SK-N-SH treated with all-trans-retinoic acid at 6 μM for 48 hours (cell line): ENCODE data around the gene EXOSC3.
"Not testable (repeated sequence)": the region's sequence is repeated elsewhere in the genome, so short reads cannot be mapped to it uniquely, and the experiment has no call there.

Source experiments
- ATAC-seq: fragments of 200-7000 bp; cut with Tn5 transposase; 3 replicates; pipeline ENCODE4 v1.9.1; 2020; ENCODE audit warnings: mild to moderate bottlenecking, moderate library complexity
- ARNTL ChIP-seq: fragments of 450-650 bp; formaldehyde crosslinking; IDR thresholded peaks from 2 replicates; pipeline ENCODE4 v1.5.0; 2020; ENCODE audit warnings: low read depth, mild to moderate bottlenecking, moderate library complexity, borderline replicate concordance
- BACH2 ChIP-seq: fragments of 250-450 bp; sonication (Bioruptor Pico); IDR thresholded peaks from 2 replicates; pipeline ENCODE4 v1.9.0; 2021; ENCODE audit warnings: mild to moderate bottlenecking, borderline replicate concordance
- CREB5 ChIP-seq: fragments of 250-450 bp; sonication (Bioruptor Pico); IDR thresholded peaks from 2 replicates; pipeline ENCODE4 v1.5.1; 2020; ENCODE audit warnings: low read depth, mild to moderate bottlenecking, moderate library complexity
- CSDC2 ChIP-seq: fragments of 250-450 bp; sonication (Bioruptor Pico); IDR thresholded peaks from 2 replicates; pipeline ENCODE4 v1.5.0; 2020; ENCODE audit warnings: mild to moderate bottlenecking, moderate library complexity
- CSRNP3 ChIP-seq: fragments of 250-450 bp; sonication (Bioruptor Pico); IDR thresholded peaks from 2 replicates; pipeline ENCODE4 v1.5.1; 2021; ENCODE audit warnings: mild to moderate bottlenecking, moderate library complexity
- ESRRG ChIP-seq: fragments of 250-450 bp; sonication (Bioruptor Pico); IDR thresholded peaks from 2 replicates; pipeline ENCODE4 v1.6.1; 2021; ENCODE audit warnings: mild to moderate bottlenecking
- GLIS3 ChIP-seq: fragments of 250-450 bp; sonication (Bioruptor Pico); IDR thresholded peaks from 2 replicates; pipeline ENCODE4 v1.5.0; 2020; ENCODE audit warnings: mild to moderate bottlenecking, moderate library complexity
- ISL1 ChIP-seq: fragments of 250-450 bp; sonication (Bioruptor Pico); IDR thresholded peaks from 2 replicates; pipeline ENCODE4 v2.1.2; 2022; ENCODE audit warnings: mild to moderate bottlenecking, moderate library complexity
- OSR1 ChIP-seq: fragments of 250-450 bp; sonication (Bioruptor Pico); IDR thresholded peaks from 2 replicates; pipeline ENCODE4 v1.8.0; 2022; ENCODE audit warnings: moderate library complexity, mild to moderate bottlenecking, inconsistent platforms
- PATZ1 ChIP-seq: fragments of 250-450 bp; sonication (Bioruptor Pico); IDR thresholded peaks from 2 replicates; pipeline ENCODE4 v1.8.0; 2020; ENCODE audit warnings: mild to moderate bottlenecking, moderate library complexity, borderline replicate concordance
- POU6F1 ChIP-seq: fragments of 250-450 bp; sonication (Bioruptor Pico); IDR thresholded peaks from 2 replicates; pipeline ENCODE4 v1.8.0; 2021; ENCODE audit warnings: low read depth, mild to moderate bottlenecking, moderate library complexity, borderline replicate concordance
- PPARA ChIP-seq: fragments of 250-450 bp; sonication (Bioruptor Pico); IDR thresholded peaks from 2 replicates; pipeline ENCODE4 v1.5.0; 2020; ENCODE audit warnings: mild to moderate bottlenecking, borderline replicate concordance
- RARB ChIP-seq: fragments of 250-450 bp; sonication (Bioruptor Pico); IDR thresholded peaks from 2 replicates; pipeline ENCODE4 v1.8.0; 2021; ENCODE audit warnings: mild to moderate bottlenecking, moderate library complexity
- SNAI2 ChIP-seq: fragments of 250-450 bp; sonication (Bioruptor Pico); IDR thresholded peaks from 2 replicates; pipeline ENCODE4 v1.5.0; 2020; ENCODE audit warnings: mild to moderate bottlenecking, moderate library complexity
- TCF4 ChIP-seq: fragments of 250-450 bp; sonication (Bioruptor Pico); IDR thresholded peaks from 2 replicates; pipeline ENCODE4 v1.8.0; 2021; ENCODE audit warnings: mild to moderate bottlenecking, moderate library complexity, borderline replicate concordance
- TOX ChIP-seq: fragments of 250-450 bp; sonication (Bioruptor Pico); IDR thresholded peaks from 2 replicates; pipeline ENCODE4 v1.8.0; 2021; ENCODE audit warnings: mild to moderate bottlenecking, moderate library complexity, borderline replicate concordance
- TSHZ2 ChIP-seq: fragments of 250-450 bp; sonication (Bioruptor Pico); IDR thresholded peaks from 2 replicates; pipeline ENCODE4 v1.5.0; 2020; ENCODE audit warnings: mild to moderate bottlenecking, moderate library complexity
- ZC3H10 ChIP-seq: fragments of 250-450 bp; sonication (Bioruptor Pico); IDR thresholded peaks from 2 replicates; pipeline ENCODE4 v1.5.1; 2021; ENCODE audit warnings: mild to moderate bottlenecking, moderate library complexity
- ZFP3 ChIP-seq: fragments of 250-450 bp; sonication (Bioruptor Pico); IDR thresholded peaks from 2 replicates; pipeline ENCODE4 v1.5.0; 2020; ENCODE audit warnings: mild to moderate bottlenecking, moderate library complexity
- ZNF70 ChIP-seq: fragments of 450-650 bp; formaldehyde crosslinking; IDR thresholded peaks from 2 replicates; pipeline ENCODE4 v1.5.0; 2020; ENCODE audit warnings: mild to moderate bottlenecking, moderate library complexity

EXOSC3 gene

GRCh38 chr9:37811906-37812476, 27.1 kb upstream of the EXOSC3 start:
- TF ChIP-seq TSHZ2 (CRISPR knock-in tag) (no peak), PPARA (CRISPR knock-in tag) (no peak), ARNTL (CRISPR knock-in tag) (no peak), ZC3H10 (CRISPR knock-in tag) (no peak), ZFP3 (CRISPR knock-in tag) (no peak), TOX (CRISPR knock-in tag) (no peak), PATZ1 (CRISPR knock-in tag) (no peak), TCF4 (no peak), CSDC2 (CRISPR knock-in tag) (no peak), CSRNP3 (CRISPR knock-in tag) (no peak), RARB (CRISPR knock-in tag) (no peak), CREB5 (CRISPR knock-in tag) (no peak), ESRRG (CRISPR knock-in tag) (no peak), SNAI2 (CRISPR knock-in tag) (no peak)
- no peak for ATAC-seq

- not testable (repeated sequence) for ATAC-seq
These were observed 24.8 kb upstream of the EXOSC3 start for GRCh38 chr9:37809676-37810075.

GRCh38 chr9:37806271-37806670, 21.4 kb upstream of the EXOSC3 start:
- ATAC-seq, result no peak
- no peak for TF ChIP-seq TSHZ2 (CRISPR knock-in tag)
- no peak for TF ChIP-seq TOX (CRISPR knock-in tag)
- no peak for TF ChIP-seq CREB5 (CRISPR knock-in tag)
- no peak for TF ChIP-seq ZC3H10 (CRISPR knock-in tag)
- no peak for TF ChIP-seq OSR1 (CRISPR knock-in tag)
- no peak for TF ChIP-seq ZFP3 (CRISPR knock-in tag)
- no peak for TF ChIP-seq ISL1
- no peak for TF ChIP-seq SNAI2 (CRISPR knock-in tag)
- TF ChIP-seq BACH2 (CRISPR knock-in tag), result no peak
- TF ChIP-seq ESRRG (CRISPR knock-in tag), result no peak
- no peak for TF ChIP-seq CSRNP3 (CRISPR knock-in tag)
- no peak for TF ChIP-seq ZNF70
- no peak for TF ChIP-seq GLIS3
- no peak for TF ChIP-seq PPARA (CRISPR knock-in tag)
- no peak for TF ChIP-seq POU6F1 (CRISPR knock-in tag)
- TF ChIP-seq TCF4, result no peak
